ENCODE data around the gene EMX2.
"Not testable (repeated sequence)": the region's sequence is repeated elsewhere in the genome, so short reads cannot be mapped to it uniquely, and the experiment has no call there.

EMX2 gene

GRCh38 chr10:117568334-117568733 is 25.8 kb downstream of the EMX2 start:
- H3K36me3 ChIP-seq (replicated peaks): no peaks in the 10 kb centered on the region
- in situ Hi-C loops (cut with MboI; ENCODE audit: low sequenced_read_pairs): no loop called here
- no peaks in the 10 kb centered on the region for H3K9me3 ChIP-seq
- H3K27me3 ChIP-seq (ENCODE audit: low read depth): no peaks in the 10 kb centered on the region
- no peaks in the 10 kb centered on the region for H3K4me1 ChIP-seq
- no peak for DNase-seq (ENCODE audit: low spot score in 2 of 2)
- no peak overlapping the region for H3K4me3 ChIP-seq

- in situ Hi-C loops (cut with MboI; ENCODE audit: low sequenced_read_pairs): no loop called here
- DNase-seq (ENCODE audit: low spot score in 2 of 2): no peak
- H3K36me3 ChIP-seq (replicated peaks): no peaks in the 10 kb centered on the region
- H3K4me3 ChIP-seq: no peak overlapping the region
- H3K4me1 ChIP-seq: no peaks in the 10 kb centered on the region
- H3K27me3 ChIP-seq (ENCODE audit: low read depth): no peaks in the 10 kb centered on the region
- no peaks in the 10 kb centered on the region for H3K9me3 ChIP-seq
Measured at GRCh38 chr10:117569610-117570390, 27.3 kb downstream of the EMX2 start.

GRCh38 chr10:117570880-117571279 is 28.3 kb downstream of the EMX2 start:
- DNase-seq (ENCODE audit: low spot score in 2 of 2): no peak
- in situ Hi-C loops (cut with MboI; ENCODE audit: low sequenced_read_pairs): no loop called here
- Histone ChIP-seq H3K4me3 (no peak overlapping the region), H3K27me3 (ENCODE audit: low read depth) (no peaks in the 10 kb centered on the region), H3K9me3 (no peaks in the 10 kb centered on the region), H3K4me1 (no peaks in the 10 kb centered on the region), H3K36me3 (replicated peaks) (no peaks in the 10 kb centered on the region)

- Histone ChIP-seq H3K4me1 (no peaks in the 10 kb centered on the region), H3K36me3 (replicated peaks) (no peaks in the 10 kb centered on the region), H3K4me3 (no peak overlapping the region), H3K9me3 (no peaks in the 10 kb centered on the region), H3K27me3 (ENCODE audit: low read depth) (no peaks in the 10 kb centered on the region)
- no peak for DNase-seq (ENCODE audit: low spot score in 2 of 2)
- in situ Hi-C loops (cut with MboI; ENCODE audit: low sequenced_read_pairs): no loop called here
Measured at GRCh38 chr10:117574498-117575146, 32.1 kb downstream of the EMX2 start.

- Histone ChIP-seq H3K4me3 (no peak overlapping the region), H3K27me3 (ENCODE audit: low read depth) (no peaks in the 10 kb centered on the region), H3K4me1 (no peaks in the 10 kb centered on the region), H3K36me3 (replicated peaks) (no peaks in the 10 kb centered on the region), H3K9me3 (no peaks in the 10 kb centered on the region)
- in situ Hi-C loops (cut with MboI; ENCODE audit: low sequenced_read_pairs): no loop called here
- no peak for DNase-seq (ENCODE audit: low spot score in 2 of 2)
Measured at GRCh38 chr10:117578490-117578889, 35.9 kb downstream of the EMX2 start.

DNA sequence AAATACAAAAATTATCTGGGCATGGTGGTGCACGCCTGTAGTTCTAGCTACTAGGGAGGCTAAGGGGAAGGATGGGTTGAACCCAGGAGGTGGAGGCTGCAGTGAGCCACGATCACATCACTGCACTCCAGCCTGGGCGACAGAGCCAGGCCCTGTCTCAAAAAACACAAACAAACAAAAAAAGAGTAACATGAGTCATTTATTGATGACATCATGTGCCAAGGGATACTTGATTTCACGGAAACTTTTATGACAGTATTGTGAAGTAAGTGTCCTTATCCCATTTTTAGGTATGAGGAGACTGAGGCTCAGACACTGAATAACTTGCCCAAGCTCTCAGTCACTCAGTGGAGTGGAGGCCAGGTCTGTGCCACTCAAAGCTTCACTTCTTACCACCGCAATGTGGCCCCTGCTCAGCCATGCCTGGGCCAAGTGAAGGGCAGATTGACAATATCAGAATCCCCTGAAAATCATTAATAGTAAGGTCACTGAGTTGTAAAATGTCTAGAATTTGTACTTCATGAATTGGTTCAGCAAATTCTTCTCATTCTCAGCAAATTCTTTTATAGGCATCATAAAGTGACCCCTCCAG is 36.5 kb downstream of the EMX2 start:
- Histone ChIP-seq H3K36me3 (replicated peaks) (no peaks in the 10 kb centered on the region), H3K9me3 (no peaks in the 10 kb centered on the region), H3K4me1 (no peaks in the 10 kb centered on the region), H3K4me3 (no peak overlapping the region), H3K27me3 (ENCODE audit: low read depth) (no peaks in the 10 kb centered on the region)
- DNase-seq (ENCODE audit: low spot score in 2 of 2): no peak
- in situ Hi-C loops (cut with MboI; ENCODE audit: low sequenced_read_pairs): no loop called here

GRCh38 chr10:117581961-117582360 is 39.4 kb downstream of the EMX2 start:
- DNase-seq (ENCODE audit: low spot score in 2 of 2): no peak
- Histone ChIP-seq H3K36me3 (replicated peaks) (no peaks in the 10 kb centered on the region), H3K4me3 (no peak overlapping the region), H3K4me1 (no peaks in the 10 kb centered on the region), H3K9me3 (no peaks in the 10 kb centered on the region), H3K27me3 (ENCODE audit: low read depth) (no peaks in the 10 kb centered on the region)
- in situ Hi-C loops (cut with MboI; ENCODE audit: low sequenced_read_pairs): no loop called here

DNA sequence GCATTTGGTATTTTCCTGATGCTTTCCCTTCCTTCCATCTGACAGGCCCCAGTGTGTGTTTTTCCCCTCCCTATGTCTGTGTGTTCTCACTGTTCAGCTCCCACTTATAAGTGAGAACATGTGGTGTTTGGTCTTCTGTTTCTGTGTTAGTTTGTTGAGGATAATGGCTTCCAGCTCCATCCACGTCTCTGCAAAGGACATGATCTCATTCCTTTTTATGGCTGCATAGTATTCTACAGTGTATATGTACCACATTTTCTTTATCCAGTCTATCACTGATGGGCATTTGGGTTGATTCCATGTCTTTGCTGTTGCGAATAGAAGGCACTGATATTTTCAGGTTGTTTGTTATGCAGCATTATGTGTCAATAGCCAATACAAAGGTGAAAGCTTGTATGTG is 42.3 kb downstream of the EMX2 start:
- H3K4me1 ChIP-seq; H3K4me3 ChIP-seq; H3K27me3 ChIP-seq (ENCODE audit: low read depth); H3K36me3 ChIP-seq (replicated peaks); H3K9me3 ChIP-seq; in situ Hi-C loops (cut with MboI; ENCODE audit: low sequenced_read_pairs); DNase-seq (ENCODE audit: low spot score in 2 of 2): not testable (repeated sequence)

- no peak overlapping the region for H3K4me3 ChIP-seq
- H3K4me1 ChIP-seq: no peaks in the 10 kb centered on the region
- DNase-seq (ENCODE audit: low spot score in 2 of 2): no peak
- in situ Hi-C loops (cut with MboI; ENCODE audit: low sequenced_read_pairs): no loop called here
- H3K27me3 ChIP-seq (ENCODE audit: low read depth): no peaks in the 10 kb centered on the region
- no peaks in the 10 kb centered on the region for H3K36me3 ChIP-seq (replicated peaks)
- H3K9me3 ChIP-seq: no peaks in the 10 kb centered on the region
Measured at GRCh38 chr10:117587036-117587435, 44.5 kb downstream of the EMX2 start.

- Histone ChIP-seq H3K9me3 (no peaks in the 10 kb centered on the region), H3K27me3 (ENCODE audit: low read depth) (no peaks in the 10 kb centered on the region), H3K36me3 (replicated peaks) (no peaks in the 10 kb centered on the region), H3K4me1 (no peaks in the 10 kb centered on the region), H3K4me3 (no peak overlapping the region)
- no peak for DNase-seq (ENCODE audit: low spot score in 2 of 2)
- in situ Hi-C loops (cut with MboI; ENCODE audit: low sequenced_read_pairs): no loop called here
Measured at GRCh38 chr10:117590101-117590875, 47.7 kb downstream of the EMX2 start.

- Histone ChIP-seq H3K4me3 (no peak overlapping the region), H3K4me1 (no peaks in the 10 kb centered on the region), H3K27me3 (ENCODE audit: low read depth) (no peaks in the 10 kb centered on the region), H3K9me3 (no peaks in the 10 kb centered on the region), H3K36me3 (replicated peaks) (no peaks in the 10 kb centered on the region)
- no peak for DNase-seq (ENCODE audit: low spot score in 2 of 2)
- in situ Hi-C loops (cut with MboI; ENCODE audit: low sequenced_read_pairs): no loop called here
Measured at GRCh38 chr10:117591043-117591442, 48.5 kb downstream of the EMX2 start.

- H3K9me3 ChIP-seq: no peaks in the 10 kb centered on the region
- H3K4me1 ChIP-seq: no peaks in the 10 kb centered on the region
- in situ Hi-C loops (cut with MboI; ENCODE audit: low sequenced_read_pairs): no loop called here
- no peak for DNase-seq (ENCODE audit: low spot score in 2 of 2)
- peaks cover 3% of the 10 kb centered on the region for H3K27me3 ChIP-seq (ENCODE audit: low read depth)
- no peak overlapping the region for H3K4me3 ChIP-seq
- no peaks in the 10 kb centered on the region for H3K36me3 ChIP-seq (replicated peaks)
Measured at GRCh38 chr10:117594722-117595121, 52.2 kb downstream of the EMX2 start.

- in situ Hi-C loops (cut with MboI; ENCODE audit: low sequenced_read_pairs): no loop called here
- Histone ChIP-seq H3K9me3 (no peaks in the 10 kb centered on the region), H3K4me1 (no peaks in the 10 kb centered on the region), H3K36me3 (replicated peaks) (no peaks in the 10 kb centered on the region), H3K27me3 (ENCODE audit: low read depth) (peaks cover 3% of the 10 kb centered on the region), H3K4me3 (no peak overlapping the region)
- DNase-seq (ENCODE audit: low spot score in 2 of 2): no peak
Measured at GRCh38 chr10:117596706-117597105, 54.2 kb downstream of the EMX2 start.

DNA sequence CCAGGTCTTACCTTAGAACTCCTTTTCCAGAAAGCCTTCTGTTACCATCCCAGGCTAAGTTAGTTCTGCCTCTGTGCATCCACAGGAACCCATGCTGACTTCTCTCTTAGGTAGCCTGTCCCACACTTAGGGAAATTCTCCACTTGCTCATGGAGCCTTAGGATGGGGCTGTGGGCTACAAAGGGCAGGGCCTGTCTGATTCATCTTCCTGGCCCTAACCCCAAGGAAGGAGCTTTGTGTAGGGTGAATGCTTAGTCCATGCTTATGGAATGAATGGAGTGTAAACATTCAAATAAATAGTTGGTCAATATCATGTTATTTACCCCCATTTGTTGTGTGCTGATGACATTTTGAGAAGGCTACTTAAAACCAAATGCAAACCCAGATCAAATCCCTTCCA is 54.7 kb downstream of the EMX2 start:
- DNase-seq (ENCODE audit: low spot score in 2 of 2): no peak
- no peak overlapping the region for H3K4me3 ChIP-seq
- peaks cover 3% of the 10 kb centered on the region for H3K27me3 ChIP-seq (ENCODE audit: low read depth)
- H3K4me1 ChIP-seq: no peaks in the 10 kb centered on the region
- no peaks in the 10 kb centered on the region for H3K36me3 ChIP-seq (replicated peaks)
- in situ Hi-C loops (cut with MboI; ENCODE audit: low sequenced_read_pairs): no loop called here
- no peaks in the 10 kb centered on the region for H3K9me3 ChIP-seq
